GM21737 (cell line): ENCODE measurements around the gene THOP1.

Experiments used
- ATAC-seq: cut with Tn5 transposase; IDR thresholded peaks from one replicate; pipeline ENCODE4 v1.9.1; 2021; ENCODE audit warnings: mild to moderate bottlenecking, moderate library complexity; ENCODE audit not compliant: unreplicated experiment

THOP1 gene

DNA sequence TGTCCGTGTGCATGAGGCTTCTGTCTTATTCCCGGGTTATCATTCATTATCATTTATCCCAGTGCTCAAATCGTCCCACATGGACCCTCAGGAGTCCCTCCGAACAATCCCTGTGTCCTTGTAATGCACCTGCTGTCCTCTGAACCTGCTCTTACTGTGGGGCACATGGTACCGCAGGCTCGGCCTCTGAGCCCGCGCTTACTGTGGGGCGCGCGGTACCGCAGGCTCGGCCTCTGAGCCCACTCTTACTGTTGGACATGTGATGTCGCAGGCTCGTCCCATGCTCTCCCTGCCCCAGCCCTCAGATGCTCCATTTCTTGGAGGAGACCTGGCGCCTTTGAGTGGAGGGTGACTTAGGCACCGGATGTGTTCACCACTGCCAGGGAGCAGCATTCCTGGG, 17.5 kb downstream of the THOP1 start:
- ATAC-seq: no peak

DNA sequence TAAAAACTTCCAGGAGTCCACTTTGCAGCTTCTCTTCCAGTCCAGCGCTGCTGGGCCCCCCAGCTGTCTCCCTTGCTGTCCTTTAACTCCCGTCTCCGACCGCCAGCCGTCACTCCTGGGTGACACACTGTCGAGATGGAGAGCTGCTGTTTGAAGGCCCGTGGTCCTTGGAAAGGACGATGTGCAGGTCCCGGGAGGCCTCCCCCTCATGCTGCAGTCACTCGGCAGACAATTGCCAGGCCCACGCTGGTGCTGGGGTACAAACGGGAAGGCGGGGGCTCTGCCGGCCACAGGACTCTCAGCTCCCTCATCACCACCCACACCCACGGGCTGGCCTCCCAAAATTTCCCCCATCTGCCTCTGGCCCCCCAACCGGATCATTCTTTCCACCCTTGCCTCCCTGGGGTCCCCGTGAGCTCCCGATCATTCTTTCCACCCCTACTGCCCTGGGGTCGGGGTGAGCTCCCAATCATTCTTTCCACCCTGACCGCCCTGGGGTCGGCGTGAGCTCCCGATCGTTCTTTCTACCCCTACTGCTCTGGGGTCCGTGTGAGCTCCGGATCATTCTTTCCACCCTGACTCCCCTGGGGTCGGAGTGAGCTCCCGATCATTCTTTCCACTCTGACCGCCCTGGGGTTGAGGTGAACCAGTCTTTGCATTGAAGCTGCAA, 18.3 kb downstream of the THOP1 start:
- ATAC-seq: no peak

DNA sequence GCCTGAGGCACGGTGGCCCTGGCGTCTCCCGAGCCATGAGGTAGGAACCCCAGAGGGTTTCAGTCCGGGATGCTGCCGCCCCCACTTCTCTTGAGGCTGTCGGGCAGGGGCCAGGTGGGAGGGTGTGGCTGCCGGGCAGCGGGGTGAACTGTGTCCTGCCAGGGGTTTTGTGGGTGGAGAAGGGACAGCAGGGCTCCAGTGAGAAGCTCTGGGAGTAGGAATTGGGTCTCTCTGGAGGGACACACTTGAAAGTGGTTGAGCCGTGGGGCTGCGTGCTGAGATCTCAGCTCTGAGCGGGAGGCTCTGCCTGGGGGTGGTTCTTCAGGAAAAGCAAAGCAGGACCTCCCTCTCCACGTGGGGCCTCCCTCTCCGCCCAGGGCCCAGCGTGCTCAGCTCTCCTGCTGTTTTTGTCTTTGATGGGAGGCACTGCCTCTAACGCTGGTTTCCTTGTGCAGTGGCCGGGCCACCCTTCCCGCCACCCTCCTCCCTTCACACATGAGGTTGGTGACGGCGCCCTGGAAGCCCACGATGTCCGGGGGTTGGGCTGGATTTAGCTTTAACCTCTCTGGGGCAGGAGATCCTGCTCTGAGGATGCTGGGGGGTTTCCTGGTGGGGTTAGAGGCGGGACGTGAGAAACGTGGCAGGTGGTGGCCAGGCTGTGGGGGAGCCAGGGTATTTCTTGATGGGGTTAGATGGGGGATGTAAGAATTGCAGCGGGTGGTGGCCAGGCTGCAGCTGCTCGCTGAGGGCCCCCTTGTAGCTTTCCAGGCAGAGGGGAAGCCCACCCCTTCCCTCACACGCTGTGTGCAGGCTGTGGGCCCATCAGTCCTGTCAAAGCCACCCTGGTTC, 19.1 kb downstream of the THOP1 start:
- no peak for ATAC-seq

DNA sequence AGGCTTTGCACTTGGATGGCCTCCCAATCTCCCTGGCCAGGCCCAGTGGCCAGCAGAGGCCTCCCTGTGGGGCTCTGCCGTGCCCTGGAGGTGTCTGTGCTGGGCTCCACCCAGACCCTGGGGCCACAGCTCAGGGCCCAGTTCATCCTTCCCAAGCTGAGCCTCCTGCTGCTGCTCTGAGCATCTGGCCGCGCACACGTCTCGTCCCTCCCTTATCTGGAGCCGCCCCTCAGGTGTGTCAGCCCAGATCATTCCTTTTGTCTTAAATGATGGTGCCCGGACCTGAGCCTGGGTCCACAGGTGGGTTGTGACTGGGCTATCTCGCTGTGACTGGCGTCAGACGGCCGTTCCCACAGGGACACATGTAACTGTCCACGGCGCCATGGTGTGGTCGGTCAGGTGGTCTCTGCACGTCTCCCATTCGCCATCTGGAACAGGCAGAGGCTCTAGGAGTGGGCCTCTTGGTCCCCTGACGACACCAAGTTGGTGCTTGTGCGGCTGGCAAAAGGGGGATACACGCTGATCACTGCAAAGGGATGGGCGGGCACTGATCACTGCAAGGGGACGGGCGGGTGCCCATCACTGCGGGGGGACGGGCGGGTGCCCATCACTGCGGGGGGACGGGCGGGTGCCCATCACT, 20.1 kb downstream of the THOP1 start:
- no peak for ATAC-seq

DNA sequence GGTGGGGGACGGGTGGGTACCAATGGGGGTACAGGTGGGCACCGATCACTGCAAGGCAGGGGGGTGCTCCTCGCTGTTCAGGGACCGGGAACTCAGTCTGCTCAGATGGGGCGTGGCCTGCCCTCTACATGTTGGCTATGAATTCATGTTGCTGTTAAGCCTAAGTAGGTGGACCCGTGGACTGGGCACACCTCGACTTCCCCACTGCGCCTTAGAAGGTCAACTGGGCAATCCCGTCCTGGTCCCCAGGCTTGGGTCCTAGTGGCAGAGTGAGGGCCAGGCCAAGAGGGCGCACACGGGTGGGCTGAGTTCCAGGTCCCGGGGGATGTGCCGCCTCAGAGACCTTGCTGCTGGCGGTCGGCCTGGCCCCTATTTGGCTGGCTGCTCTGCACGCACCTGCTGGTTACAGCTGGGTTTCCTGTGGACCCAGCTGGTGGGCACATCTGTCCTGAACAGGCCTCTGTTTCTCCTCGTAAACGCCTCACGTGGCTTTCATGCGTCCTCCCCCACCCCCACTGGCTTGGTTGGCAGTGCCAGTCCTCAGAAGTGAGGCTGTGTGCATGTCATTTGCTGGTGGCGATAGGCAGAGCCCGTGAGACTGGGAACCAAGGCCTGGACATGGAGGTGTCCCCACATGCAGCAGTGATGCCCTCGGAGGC, 20.8 kb downstream of the THOP1 start:
- ATAC-seq: no peak

DNA sequence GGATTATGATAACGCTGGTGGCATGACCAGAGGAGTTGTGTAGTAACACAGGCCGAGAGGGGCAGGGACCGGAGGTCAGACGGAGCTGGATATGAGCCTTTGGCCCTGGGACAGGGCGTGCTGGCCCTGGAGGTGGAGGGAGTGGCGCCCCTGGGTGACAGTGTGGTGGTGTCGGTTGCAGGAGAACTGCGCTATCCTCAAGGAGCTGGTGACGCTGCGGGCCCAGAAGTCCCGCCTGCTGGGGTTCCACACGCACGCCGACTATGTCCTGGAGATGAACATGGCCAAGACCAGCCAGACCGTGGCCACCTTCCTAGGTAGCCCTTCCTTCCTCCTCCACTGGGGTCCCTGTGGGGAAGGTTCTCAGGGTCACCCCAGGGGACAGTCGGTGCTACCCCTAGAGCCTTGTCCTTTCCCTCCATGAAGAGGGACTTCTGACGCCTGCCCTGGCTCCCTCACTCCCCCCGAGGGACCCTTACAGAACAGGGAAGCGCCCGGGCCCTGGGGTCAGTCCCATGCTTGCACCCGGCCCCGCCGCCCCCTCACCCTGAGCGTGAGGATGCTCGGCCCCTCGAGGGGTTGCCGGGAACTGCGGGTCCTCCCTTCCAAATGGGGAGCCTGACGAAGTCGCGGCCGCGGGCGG, 21.6 kb downstream of the THOP1 start:
- ATAC-seq: no peak

DNA sequence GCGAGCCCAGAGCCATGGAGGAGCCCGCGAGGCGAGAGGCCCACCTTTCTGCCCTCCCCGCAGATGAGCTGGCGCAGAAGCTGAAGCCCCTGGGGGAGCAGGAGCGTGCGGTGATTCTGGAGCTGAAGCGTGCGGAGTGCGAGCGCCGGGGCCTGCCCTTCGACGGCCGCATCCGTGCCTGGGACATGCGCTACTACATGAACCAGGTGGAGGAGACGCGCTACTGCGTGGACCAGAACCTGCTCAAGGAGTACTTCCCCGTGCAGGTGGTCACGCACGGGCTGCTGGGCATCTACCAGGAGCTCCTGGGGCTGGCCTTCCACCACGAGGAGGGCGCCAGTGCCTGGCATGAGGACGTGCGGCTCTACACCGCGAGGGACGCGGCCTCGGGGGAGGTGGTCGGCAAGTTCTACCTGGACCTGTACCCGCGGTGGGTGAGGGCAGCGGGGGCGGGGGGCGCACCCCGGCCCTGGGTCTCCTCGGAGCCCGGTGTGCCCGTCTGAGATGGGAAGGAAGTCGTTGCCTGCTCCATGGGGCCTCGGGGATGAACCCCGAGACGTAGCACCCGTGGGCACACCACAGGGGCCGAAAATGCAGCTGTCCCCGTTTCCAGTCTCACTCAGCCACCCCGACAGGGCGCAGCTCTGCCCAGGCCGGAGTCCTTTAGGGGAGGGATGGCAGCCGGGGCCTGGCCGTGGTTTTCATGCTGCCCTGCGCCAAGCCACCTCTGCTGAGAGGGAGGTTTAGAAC, 22.3 kb downstream of the THOP1 start:
- no peak for ATAC-seq

DNA sequence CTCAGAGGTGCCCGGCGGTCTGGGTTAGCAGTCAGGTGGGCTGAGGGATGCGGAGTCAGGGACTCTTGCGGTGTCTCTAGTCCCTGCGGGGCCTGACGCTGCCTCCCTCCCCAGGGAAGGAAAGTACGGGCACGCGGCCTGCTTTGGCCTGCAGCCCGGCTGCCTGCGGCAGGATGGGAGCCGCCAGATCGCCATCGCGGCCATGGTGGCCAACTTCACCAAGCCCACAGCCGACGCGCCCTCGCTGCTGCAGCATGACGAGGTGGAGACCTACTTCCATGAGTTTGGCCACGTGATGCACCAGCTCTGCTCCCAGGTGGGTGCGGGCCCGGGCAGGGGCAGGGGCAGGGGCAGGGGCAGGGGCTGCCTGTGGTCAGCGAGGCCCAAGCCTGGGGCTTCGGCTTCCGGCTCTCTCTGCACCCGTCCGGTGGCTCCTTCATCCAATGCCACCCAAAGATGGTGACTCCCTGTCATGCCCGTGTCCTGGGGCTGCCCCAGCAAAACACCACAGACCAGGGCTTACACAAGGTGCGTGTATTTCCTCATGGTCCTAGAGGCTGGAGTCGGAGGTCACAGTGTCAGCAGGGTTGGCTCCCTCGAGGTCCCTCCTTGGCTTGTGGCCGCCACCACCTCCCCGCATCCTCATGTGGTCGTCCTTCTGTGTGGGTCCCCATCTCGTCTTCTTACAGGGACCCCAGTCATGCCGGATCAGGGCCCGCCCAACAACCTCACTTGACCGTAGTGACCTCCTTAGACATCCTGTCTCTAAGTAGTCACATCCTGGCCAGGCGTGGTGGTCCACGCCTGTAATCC, 23.0 kb downstream of the THOP1 start:
- no peak for ATAC-seq

DNA sequence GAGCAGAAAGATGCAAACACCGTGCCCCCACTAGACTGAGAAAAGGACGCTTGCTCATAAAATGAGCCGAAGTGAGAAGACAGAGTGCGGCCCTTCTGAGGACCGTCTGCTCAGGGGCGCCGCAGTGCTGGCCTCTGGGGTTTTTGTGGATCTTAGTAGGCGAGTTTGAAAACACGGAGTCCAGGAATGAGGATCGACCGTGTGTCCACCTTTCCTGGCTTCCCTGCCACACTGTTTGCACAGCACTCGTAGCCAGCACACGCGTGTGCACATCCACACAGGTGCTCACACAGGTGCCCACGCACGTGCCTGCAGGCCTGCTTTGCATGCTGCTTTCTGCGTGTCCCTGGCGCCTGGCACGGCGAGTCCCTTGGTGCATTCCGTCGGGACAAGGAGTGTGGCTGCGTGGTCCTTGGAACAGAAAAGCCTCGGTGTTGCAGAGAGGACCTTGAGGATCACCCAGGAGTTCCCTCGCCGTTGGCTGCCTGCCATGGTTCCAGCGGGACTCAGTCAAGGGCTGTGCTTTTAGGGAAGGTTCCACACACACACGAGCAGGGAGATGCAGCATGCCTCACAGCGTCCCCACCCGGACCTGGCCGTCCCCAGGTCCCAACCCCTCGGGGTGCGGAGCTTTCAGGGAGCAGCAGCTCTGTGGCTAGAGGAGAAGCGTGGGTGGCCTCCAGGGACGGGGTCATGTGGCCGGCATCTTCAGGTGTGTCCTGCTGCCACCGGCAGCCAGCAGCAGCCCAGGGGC, 24.3 kb downstream of the THOP1 start:
- no peak for ATAC-seq

DNA sequence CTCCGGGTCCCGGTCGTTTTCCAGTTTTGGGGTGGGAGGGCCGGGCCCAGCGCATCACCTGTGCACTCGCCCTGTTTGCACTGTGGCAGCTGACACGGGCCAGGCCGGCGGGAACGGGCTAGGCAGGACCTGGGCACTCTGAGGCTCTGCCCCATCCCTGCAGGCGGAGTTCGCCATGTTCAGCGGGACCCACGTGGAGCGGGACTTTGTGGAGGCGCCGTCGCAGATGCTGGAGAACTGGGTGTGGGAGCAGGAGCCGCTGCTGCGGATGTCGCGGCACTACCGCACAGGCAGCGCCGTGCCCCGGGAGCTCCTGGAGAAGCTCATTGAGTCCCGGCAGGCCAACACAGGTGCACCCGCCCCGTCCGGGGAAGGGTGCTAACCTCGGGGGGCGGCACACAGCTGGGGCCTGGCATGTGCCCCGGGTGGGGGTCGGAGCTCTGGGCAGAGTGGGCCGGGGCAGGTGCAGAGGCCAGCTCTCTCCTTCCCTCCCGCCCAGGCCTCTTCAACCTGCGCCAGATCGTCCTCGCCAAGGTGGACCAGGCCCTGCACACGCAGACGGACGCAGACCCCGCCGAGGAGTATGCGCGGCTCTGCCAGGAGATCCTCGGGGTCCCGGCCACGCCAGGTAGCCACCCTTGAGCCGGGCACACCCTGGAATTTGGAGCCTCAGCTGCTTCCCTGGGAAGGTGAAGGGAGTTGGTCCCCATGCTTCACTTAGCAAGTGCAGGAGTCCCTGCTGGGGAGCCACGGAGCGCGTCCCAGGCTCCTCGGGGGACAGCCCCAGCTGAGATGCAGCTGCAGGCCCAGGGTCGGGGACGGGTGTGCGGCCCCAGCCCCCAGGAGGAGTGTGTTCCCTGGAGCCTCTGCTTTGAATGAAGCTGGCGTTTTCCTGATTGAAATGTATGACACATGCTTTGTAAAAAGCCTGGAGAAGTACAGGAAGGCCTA, 25.1 kb downstream of the THOP1 start:
- ATAC-seq: no peak

DNA sequence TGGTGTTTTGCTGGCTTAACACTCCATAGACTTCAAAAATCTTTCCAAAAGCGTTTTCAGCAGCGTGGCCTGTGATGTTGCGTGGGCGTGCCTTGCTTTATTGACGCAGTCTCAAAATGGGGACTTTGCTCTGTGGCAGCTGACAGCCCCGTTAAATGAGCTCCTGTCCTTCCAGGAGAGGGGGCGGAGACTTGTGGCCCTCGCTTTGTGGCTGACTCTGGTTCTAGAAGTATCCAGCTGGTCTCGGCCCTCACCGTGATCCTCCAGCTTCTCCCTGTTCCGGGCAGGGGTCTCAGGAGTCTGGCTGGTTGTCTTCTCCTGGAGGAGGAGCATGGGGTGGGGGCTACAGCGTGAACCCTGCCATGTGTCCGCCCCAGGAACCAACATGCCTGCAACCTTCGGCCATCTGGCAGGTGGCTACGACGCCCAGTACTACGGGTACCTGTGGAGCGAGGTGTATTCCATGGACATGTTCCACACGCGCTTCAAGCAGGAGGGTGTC, 26.0 kb downstream of the THOP1 start:
- no peak for ATAC-seq

DNA sequence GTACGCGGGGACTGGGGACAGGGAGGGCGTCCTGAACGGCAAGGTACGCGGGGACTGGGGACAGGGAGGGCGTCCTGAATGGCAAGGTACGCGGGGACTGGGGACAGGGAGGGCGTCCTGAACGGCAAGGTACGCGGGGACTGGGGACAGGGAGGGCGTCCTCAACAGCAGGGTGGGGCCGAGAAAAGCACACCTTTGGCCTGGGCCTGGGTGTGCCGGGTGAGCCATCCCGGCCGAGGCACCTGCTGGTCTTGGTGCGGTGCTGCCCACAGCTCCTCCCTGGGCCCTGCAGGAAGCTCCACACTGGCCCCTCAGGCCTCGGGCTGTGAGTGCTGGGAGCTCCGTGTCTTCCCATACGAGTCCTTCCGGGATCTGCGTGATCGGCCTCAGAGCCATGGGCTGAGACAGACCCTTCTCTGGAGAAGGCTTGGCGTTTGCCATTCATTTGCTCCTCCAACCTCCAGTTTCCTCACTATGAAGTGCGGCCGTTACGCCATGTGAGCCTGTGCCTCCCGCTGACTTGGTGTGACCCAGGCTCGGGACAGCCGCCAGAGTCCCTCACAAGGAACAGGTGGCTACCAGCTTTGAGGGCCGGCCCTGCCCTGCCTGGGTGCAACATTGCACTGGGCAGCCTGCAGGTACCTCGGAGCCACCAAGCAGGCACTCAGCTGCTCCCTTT, 26.6 kb downstream of the THOP1 start:
- ATAC-seq: no peak

DNA sequence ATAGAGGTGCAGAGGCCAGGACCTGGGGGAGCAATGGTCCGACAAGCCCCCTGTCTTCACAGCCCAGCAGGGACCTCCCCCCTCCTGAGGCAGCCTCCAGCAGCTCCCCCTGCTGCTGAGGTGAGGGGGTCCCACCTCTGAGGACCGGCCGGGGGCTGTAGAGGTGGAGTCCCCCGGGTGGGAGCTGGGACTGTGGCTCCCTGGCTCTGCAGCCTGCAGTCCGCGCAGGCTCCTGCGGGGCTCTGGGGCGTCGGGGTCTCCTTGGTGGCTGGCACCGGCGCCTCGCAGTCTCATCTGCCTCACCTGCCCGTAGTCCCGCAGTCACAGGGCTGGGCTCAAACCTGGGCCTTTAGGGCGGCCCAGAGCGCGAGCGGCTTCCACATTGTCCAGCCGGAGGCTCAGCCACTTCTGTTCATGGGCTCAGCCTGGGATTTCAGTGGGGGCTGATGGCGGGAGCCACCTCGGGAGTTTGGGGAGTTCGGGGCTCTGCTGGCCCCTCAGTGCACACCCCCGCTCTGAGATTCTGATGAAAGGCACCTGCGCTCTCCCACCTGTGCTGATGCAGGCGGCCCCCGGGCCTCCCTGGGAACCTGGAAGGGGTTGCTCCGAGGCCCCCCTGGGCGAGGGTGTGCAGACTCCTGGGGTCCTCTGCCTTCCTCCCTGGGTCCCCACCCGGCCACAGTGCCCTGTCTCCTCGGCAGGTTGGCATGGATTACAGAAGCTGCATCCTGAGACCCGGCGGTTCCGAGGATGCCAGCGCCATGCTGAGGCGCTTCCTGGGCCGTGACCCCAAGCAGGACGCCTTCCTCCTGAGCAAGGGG, 27.3 kb downstream of the THOP1 start:
- ATAC-seq: no peak

DNA sequence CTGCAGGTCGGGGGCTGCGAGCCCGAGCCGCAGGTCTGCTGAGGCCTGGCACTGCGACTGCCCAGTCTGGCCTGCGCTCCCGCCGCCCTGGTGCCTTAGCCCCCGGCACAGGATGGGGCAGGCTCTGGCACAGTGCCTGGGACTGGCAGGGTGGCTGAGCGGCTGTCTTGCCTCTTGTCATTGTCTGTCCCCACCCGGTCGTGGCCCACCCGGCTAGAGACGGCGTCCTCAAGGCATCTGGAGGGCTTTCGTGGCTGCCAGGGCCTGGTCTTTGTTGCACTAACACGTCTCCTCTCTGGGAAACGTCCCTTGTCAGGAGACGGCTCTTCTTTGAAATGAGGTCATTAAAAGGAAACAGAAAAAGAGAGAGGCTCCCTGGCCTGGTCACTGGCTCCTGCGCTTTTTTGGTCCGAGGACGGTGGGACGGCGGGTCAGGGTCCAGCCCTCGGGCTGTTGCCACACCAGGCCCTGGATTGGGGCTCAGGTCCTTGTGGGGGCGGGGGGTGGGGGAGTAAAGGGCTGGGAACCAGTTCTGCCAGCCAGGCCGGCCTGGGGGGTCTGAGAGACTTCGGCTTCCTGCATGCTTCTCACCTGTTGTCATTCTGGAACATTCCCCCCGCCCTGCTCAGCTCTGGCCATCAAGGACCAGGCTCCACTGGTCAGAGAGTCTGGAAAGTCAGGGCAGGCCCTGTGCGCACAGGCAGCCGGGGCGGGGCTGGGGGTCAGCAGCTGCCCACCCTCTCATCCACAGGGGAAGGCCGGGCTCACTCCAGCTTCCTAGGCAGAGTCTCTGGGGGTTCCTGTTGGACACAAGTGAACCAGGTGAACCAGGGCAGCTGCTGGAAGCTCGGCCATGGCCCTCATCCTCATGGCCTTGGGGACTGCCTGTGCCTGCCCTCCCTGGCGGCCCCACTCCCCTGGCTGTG, 28.2 kb downstream of the THOP1 start:
- no peak for ATAC-seq

DNA sequence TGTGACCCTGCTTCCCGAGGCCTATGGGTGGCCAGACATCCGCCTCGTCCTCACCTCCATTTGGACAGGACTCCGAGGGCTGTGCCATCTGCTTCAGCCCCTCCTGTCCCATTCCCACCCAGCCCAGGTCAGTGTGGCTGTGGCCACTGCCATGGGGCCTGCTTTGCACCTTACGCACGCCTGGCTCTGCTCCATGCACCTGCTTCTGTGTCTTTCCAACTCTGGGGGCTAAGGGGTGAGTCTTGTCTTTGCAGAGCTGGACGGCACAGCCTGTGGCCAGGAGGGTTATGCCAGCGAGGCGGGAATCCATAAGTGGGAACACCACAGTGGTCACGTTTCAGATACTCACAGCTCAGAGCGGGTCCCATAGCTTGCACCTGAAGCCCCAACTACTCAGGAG, 29.1 kb downstream of the THOP1 start:
- no peak for ATAC-seq
